NCI-H748 treated with DMSO at 0.1 percent for 48 hours (cell line): ENCODE results near the gene HACE1.

Experiments used
- DNase-seq: peaks from one replicate; lab custom pipeline; 2025; lab: John Stamatoyannopoulos, UW

HACE1 gene

DNA sequence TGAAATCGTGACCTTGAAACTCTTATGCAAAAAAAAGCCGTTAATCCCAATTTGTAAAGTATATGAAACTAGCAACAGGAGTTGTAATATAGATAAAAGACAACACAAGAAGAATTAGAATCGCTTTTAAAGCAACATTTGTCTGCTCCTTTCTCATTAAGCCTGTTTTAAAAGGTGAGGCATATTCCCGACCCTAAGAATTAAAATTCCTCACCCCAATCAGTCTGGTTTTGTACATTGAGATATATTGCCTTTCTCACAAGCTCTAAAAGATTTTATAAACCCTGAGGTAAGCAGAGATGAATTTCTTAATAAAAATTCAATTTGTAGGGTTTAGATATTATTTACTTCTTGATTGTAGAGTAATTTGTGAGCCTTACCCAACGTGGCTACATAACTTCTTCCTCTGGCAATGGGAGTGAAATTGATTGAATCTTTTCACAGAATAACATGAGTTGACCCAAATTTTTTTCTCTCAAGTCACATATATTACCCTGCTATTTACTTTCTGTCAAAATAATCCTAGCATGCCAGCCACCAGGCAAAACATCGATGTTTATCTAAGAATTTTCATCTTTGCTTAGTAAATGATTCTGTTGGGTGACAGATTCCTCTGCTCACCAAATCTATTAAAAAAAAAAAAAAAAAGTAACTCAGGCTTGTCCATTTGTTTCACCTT, 173.7 kb downstream of the HACE1 start:
- no peak for DNase-seq

DNA sequence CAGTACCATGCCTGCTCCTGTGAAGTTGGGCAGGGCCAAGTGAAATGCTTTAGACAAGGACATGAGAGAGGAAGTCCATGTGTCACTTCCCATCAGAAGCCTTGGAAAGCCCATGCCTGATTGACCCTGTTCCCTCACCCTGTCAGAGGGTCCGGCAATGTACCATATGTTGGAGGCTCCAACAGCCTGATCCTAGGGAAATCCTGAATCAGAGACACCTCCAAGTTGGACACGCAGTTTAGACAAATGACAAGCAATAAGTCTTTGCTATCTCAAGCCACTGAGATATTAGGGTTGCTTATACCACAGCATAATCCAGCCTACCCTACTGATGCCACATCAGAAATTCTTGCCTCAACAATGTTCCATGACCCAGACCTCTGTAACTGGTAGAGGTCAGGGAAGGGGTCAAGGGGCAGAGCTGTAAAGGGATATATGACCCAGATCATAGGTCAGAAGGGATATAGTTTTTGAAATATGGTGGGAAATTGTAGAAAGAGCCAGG, 174.8 kb downstream of the HACE1 start:
- no peak for DNase-seq

DNA sequence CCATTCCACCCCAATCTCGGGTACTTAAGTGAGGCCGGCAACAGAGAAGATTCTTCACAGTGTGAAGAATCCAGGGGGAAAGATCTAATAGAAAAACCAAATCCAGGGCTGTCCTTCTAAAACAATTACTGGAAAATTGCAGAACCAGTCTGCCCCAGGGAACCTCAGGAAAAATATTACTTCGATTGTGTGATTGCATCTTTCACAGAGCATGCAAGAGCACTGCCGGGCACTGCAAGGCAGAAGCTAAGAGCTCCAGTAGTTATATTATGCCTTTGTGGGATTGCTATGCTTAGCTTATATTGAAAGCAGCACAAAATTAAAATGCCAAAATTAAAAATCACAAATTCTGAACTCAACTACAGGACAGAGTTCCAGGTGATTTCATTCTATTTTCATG, 175.9 kb downstream of the HACE1 start:
- no peak for DNase-seq

DNA sequence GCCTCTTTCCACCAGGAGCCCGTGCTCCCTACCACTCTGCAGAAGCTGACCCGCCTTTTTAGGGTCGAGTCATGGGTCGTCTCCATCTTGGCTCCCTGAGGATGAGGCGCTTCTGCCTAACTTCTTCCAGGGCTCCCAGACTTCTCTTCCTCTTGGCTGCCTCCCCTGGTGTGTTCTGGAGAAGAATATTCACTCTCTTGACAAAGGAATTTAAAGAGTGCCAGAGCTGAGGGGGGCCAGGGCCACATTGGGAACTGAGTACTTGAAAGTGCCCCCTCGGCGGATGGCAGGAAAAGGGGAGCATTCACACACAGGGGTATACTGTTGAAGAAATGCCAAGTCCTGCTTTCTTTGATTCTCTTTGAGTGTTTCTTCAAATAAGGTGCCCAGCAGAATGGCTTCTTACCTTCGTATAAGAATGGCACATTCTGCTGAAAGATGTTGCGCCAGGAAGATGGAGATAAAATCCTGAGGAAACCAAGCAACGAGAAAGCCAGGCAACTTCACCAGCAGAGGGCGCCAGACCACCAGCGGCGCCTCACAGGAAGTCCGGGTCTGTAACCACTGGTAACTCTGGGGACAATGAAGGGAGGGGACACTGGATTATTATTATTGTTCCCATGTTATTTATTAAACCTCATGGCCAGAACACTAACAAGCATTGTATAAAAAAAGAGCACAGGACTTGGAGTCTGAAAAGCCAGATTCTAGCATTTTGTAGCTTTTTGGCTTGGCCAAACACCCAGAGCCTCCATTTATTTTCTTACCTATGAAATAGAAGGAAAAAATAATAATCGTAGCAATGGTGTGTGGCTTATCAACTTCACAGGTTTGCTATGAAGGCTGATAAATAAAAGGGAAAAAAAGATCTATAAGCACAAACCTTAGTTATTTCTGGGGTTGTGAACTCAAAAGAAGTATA, 176.7 kb downstream of the HACE1 start:
- peak; percentile 52 for DNase-seq

DNA sequence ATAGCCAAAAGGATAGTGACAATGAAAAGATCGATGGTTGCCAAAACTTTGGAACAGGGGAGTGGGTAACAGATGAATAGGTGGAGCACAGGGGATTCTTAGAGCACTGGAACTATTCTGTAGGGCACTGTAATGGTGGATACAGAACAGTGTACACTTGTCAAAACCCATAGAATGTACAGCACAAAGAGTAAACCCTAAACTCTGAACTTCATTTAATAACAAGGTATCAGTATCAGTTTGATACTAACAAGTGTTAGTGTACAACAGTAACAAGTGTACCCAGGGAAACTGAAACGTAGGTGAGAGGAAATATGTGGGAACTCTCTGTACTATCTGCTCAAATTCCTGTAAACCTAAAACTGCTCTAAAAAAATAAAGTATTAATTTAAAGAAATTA, 179.2 kb downstream of the HACE1 start:
- DNase-seq: no peak

DNA sequence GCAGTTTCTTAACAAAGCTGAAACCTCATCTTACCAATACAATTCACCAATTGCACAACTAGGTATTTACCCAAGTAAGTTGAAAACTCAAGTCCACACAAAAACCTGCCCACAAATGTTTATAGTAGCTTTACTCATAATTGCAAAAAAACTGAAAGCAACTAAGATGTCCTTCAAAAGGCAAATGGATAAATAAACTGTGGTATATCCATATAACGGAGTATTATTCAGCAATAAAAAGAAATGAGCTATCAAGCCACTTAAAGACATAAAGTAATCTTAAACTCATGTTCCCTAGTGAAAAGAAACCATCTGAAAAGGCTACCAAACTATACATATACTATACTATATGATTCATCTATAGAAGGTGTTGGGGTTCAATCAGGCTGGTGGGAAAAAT, 179.7 kb downstream of the HACE1 start:
- no peak for DNase-seq
